Lower leg skin (tissue), 3 donors: ENCODE results near the gene UBE4B.

Source experiments
- POLR2A ChIP-seq, 2 donors: fragments of 450-650 bp; IDR thresholded peaks; one replicate each; pipeline ENCODE4 v1.6.1; 2016 to 2017; ENCODE audit warnings: antibody characterized with exemption in 2 of 2, mild to moderate bottlenecking in 1 of 2, moderate library complexity in 1 of 2
- TF ChIP-seq, protein P1 (sequence below), 3 donors: fragments of 450-650 bp; IDR thresholded peaks; one replicate each; pipeline ENCODE4 v1.5.1; 2016; ENCODE audit warnings: antibody characterized with exemption in 3 of 3, mild to moderate bottlenecking in 3 of 3, moderate library complexity in 2 of 3

DNA sequence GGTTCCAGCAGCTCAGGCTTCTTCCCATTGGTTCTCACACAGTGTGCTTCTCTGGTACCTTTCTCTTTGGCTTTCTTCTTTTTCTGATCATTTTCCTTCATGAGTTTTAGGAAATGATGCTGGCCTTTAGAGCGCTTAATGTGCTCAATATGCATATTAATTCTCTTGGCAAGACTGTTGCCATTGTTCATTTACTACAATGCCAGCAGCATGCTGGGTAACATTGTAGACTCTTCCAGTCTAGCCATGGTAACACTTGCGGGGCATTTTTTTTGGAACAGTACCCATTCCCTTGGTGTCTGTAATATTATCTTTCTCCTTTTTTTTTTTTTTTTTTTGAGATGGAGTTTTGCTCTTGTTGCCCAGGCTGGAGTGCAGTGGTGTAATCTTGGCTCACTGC, 21.7 kb downstream of the UBE4B start:
- TF ChIP-seq, protein P1, sequence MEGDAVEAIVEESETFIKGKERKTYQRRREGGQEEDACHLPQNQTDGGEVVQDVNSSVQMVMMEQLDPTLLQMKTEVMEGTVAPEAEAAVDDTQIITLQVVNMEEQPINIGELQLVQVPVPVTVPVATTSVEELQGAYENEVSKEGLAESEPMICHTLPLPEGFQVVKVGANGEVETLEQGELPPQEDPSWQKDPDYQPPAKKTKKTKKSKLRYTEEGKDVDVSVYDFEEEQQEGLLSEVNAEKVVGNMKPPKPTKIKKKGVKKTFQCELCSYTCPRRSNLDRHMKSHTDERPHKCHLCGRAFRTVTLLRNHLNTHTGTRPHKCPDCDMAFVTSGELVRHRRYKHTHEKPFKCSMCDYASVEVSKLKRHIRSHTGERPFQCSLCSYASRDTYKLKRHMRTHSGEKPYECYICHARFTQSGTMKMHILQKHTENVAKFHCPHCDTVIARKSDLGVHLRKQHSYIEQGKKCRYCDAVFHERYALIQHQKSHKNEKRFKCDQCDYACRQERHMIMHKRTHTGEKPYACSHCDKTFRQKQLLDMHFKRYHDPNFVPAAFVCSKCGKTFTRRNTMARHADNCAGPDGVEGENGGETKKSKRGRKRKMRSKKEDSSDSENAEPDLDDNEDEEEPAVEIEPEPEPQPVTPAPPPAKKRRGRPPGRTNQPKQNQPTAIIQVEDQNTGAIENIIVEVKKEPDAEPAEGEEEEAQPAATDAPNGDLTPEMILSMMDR (IDR thresholded peaks at IDR 0.05) = no peak
- TF ChIP-seq POLR2A (IDR thresholded peaks at IDR 0.05) = no peak
